Neuronal stem cell (in vitro differentiated cells): ENCODE data around the gene ZIC3. TPM values are rescaled to one million over a fixed set of nuclear protein-coding genes. Genes with fewer than 3 reads are reported as not detected.
A peak's percentile ranks its signal among the peaks of the same experiment; 100 is the strongest.

ENCODE experiments used
- DNase-seq: peaks from one replicate; pipeline ENCODE4 v3.0.0-alpha.2; 2013; ENCODE audit warnings: low spot score
- H2AFZ ChIP-seq: one replicate; pipeline ENCODE4 v1.6.1; 2013; ENCODE audit warnings: mild to moderate bottlenecking, low read length, inconsistent platforms
- H2AK5ac ChIP-seq: 2 replicates; pipeline ENCODE4 v1.6.1; 2013; ENCODE audit warnings: low read depth, mild to moderate bottlenecking, inconsistent platforms, low read length, moderate library complexity, mixed read lengths
- H2BK120ac ChIP-seq: 2 replicates; pipeline ENCODE4 v1.6.1; 2013; ENCODE audit warnings: low read depth, mild to moderate bottlenecking, inconsistent platforms, low read length, moderate library complexity, mixed read lengths
- H2BK12ac ChIP-seq: one replicate; pipeline ENCODE4 v1.6.1; 2013; ENCODE audit warnings: low read length, inconsistent platforms
- H2BK15ac ChIP-seq: 2 replicates; pipeline ENCODE4 v1.6.1; 2013; ENCODE audit warnings: mild to moderate bottlenecking, low read length, inconsistent platforms, mixed read lengths
- H2BK5ac ChIP-seq: one replicate; pipeline ENCODE4 v1.6.1; 2013; ENCODE audit warnings: inconsistent platforms, mild to moderate bottlenecking, low read length, moderate library complexity
- H3K14ac ChIP-seq: one replicate; pipeline ENCODE4 v1.6.1; 2013; ENCODE audit warnings: low read length, inconsistent platforms
- H3K18ac ChIP-seq: 2 replicates; pipeline ENCODE4 v1.6.1; 2013; ENCODE audit warnings: low read length, inconsistent platforms
- H3K23ac ChIP-seq: 2 replicates; pipeline ENCODE4 v1.6.1; 2013; ENCODE audit warnings: low read depth, mild to moderate bottlenecking, mixed read lengths, low read length, inconsistent platforms; ENCODE audit not compliant: poor library complexity
- H3K27ac ChIP-seq: replicated peaks from 3 replicates; pipeline ENCODE4 v1.5.1; 2013; ENCODE audit warnings: low read length, inconsistent platforms
- H3K27me3 ChIP-seq, 3 experiments: 2 replicates each; pipeline ENCODE4 v1.6.1; 2013; ENCODE audit warnings: low read length in 3 of 3, mild to moderate bottlenecking in 2 of 3, inconsistent platforms in 1 of 3, low read depth in 1 of 3, mixed read lengths in 1 of 3, moderate library complexity in 1 of 3; ENCODE audit not compliant: control insufficient read depth in 3 of 3, insufficient read depth in 3 of 3
- H3K36me3 ChIP-seq, 2 donors: replicated peaks in 1 of 2; 2 replicates each; pipeline ENCODE4 v1.6.1; 2013; ENCODE audit warnings: low read length in 2 of 2; ENCODE audit not compliant: control insufficient read depth in 2 of 2, insufficient read depth in 2 of 2
- H3K4ac ChIP-seq: 2 replicates; pipeline ENCODE4 v1.6.1; 2013; ENCODE audit warnings: inconsistent platforms, mild to moderate bottlenecking, low read length, moderate library complexity
- H3K4me1 ChIP-seq, 2 donors: 1 replicate in 1 of 2; 2 replicates in 1 of 2; pipeline ENCODE4 v1.6.1; 2013; ENCODE audit warnings: low read length in 2 of 2, low read depth in 1 of 2; ENCODE audit not compliant: control insufficient read depth in 2 of 2, insufficient read depth in 1 of 2
- H3K4me2 ChIP-seq: one replicate; pipeline ENCODE4 v1.6.1; 2013; ENCODE audit warnings: mild to moderate bottlenecking, low read length, inconsistent platforms; ENCODE audit not compliant: insufficient read depth, poor library complexity, severe bottlenecking
- H3K4me3 ChIP-seq, 2 donors: 2 replicates each; pipeline ENCODE4 v1.5.1; 2013; ENCODE audit warnings: low read length in 2 of 2, mild to moderate bottlenecking in 2 of 2, inconsistent platforms in 1 of 2, moderate library complexity in 1 of 2
- H3K79me1 ChIP-seq: one replicate; pipeline ENCODE4 v1.6.1; 2013; ENCODE audit warnings: low read depth, mild to moderate bottlenecking, inconsistent platforms, low read length, moderate library complexity
- H3K9ac ChIP-seq: one replicate; pipeline ENCODE4 v1.6.1; 2013; ENCODE audit warnings: mild to moderate bottlenecking, low read depth, low read length, inconsistent platforms; ENCODE audit not compliant: poor library complexity
- H3K9me3 ChIP-seq, 2 donors: replicated peaks in 1 of 2; 2 replicates each; pipeline versions ENCODE3 to v1.6.1; 2013; ENCODE audit warnings: low read length in 2 of 2, mild to moderate bottlenecking in 2 of 2, inconsistent platforms in 1 of 2, low read depth in 1 of 2, mixed read lengths in 1 of 2, moderate library complexity in 1 of 2; ENCODE audit not compliant: control insufficient read depth in 2 of 2, insufficient read depth in 1 of 2
- H4K8ac ChIP-seq: one replicate; pipeline ENCODE4 v1.6.1; 2013; ENCODE audit warnings: low read depth, mild to moderate bottlenecking, inconsistent platforms, low read length, moderate library complexity
- H4K91ac ChIP-seq: one replicate; pipeline ENCODE4 v1.6.1; 2013; ENCODE audit warnings: low read length, low read depth, mild to moderate bottlenecking, inconsistent platforms; ENCODE audit not compliant: poor library complexity
- WGBS, 2 donors: extraction: QIAGEN DNeasy Blood & Tissue Kit; methylation state at CpG; one replicate each; pipeline ENCODE4 v1.1.7; 2013; ENCODE audit warnings: missing lambda C conversion rate in 2 of 2, mixed read lengths in 1 of 2; ENCODE audit not compliant: insufficient read length in 2 of 2, insufficient replicate concordance in 1 of 2; ENCODE audit errors: extremely low coverage in 2 of 2; 5-methylcytosine and 5-hydroxymethylcytosine counted together
- polyA plus RNA-seq, 2 experiments: library from polyadenylated mRNA; stranded (reverse); fragments of 200-250 nt; gene quantifications; one replicate each; pipeline ENCODE4 v1.2.3, GENCODE V29; 2013

Gene ZIC3
- 0.89 TPM for polyA plus RNA-seq (2013, experiment 1 of 2)
- 1.2 TPM for polyA plus RNA-seq (2013, experiment 2 of 2)

DNA sequence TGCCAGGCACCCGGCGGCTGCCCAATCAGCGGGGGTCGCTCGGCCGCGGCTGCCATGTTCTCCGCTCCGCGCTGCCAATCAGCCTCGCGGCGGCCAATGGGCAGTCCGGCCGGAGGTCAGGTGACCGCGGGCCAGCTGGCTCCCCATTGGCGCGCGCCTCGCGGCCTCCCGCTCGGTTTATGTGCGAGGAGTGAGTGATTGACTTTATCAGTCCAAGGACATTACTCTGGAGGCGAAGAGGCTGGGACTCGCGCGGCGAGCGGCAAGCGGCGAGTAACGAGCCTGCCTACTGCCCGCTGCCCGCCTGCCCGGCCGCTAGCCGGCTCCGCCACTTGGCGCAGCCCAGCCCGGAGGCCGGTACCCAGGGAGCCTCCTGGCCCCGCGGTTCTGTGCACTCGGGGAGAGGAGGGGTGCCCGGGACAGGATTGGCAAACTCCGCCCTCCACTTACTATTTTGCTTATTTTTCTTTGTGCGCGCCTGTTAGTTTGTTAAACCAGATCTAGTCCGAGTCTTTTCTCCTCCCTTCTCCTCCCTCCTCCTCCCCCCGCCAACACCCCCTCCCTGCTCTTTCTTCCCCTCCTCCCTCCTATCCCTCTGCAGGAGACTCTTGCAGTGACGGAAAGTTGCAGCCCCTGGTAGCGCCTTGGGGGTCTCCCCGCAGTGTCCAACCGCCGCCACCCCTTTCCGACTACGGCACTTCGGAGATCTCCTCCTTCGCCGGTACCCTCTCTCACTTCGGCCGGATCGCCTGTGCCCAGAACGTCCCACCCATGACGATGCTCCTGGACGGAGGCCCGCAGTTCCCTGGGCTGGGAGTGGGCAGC, at the start of gene ZIC3:
Gene ZIC3 (plus strand): TSS at position 207 of the 825 bp plus-strand sequence. CDS start 565 bp downstream, at position 772.
- no peaks in the 10 kb centered on the region for H3K9me3 ChIP-seq
- no peak within 1 kb of the TSS for H3K14ac ChIP-seq
- H3K4me1 ChIP-seq, result peaks cover 0 to 1% of the 10 kb centered on the region in 2 donors
- peak within 1 kb of the TSS; percentile 41 for H2BK12ac ChIP-seq
- peak within 1 kb of the TSS; percentile 86 for H3K9ac ChIP-seq
- no peak within 1 kb of the TSS for H2BK5ac ChIP-seq
- peak within 1 kb of the TSS; percentile 77 for H3K4me2 ChIP-seq
- H3K27me3 ChIP-seq, result peaks cover 2 to 76% (median 64%) of the 10 kb centered on the region in 3 experiments
- peak within 1 kb of the TSS; percentile 90 for H3K18ac ChIP-seq
- no peak within 1 kb of the TSS for H4K91ac ChIP-seq
- peak within 1 kb of the TSS; percentile 55 to 79 for H3K4me3 ChIP-seq
- H2AFZ ChIP-seq, result peak within 1 kb of the TSS; percentile 90
- no peak within 1 kb of the TSS for H3K27ac ChIP-seq
- no peak within 1 kb of the TSS for H4K8ac ChIP-seq
- no peak within 1 kb of the TSS for H2BK15ac ChIP-seq
- no peaks in the 10 kb centered on the region for H3K36me3 ChIP-seq
- no peak within 1 kb of the TSS for H2BK120ac ChIP-seq
- peak within 1 kb of the TSS; percentile 95 for H3K23ac ChIP-seq
- no peak within 1 kb of the TSS for H3K4ac ChIP-seq
- no peaks in the 10 kb centered on the region for H3K79me1 ChIP-seq
- no peak within 1 kb of the TSS for H2AK5ac ChIP-seq
- DNase-seq, result no peak
- WGBS, 2 donors, result no CpG with 5 or more reads among the region's 69 CpGs

DNA sequence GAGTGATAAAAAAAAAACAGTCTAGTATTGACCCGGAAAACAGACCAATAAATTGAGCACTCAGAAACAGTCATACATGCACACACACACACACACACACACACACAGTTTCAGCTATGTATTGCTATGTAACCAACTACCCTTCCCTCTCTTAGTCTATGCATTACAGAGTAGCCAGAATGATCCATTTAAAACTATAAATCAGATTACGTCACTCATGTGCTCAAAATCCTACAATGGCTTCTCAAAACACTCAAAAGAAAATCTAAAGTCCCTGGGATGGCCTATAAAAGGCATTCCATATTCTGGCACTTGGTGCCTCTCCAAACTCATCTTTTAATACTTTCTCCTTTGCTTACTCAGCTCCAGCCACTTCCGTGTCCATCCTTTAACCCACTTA, 46.5 kb upstream of the ZIC3 start:
- H3K23ac ChIP-seq, result no peak overlapping the region
- H3K36me3 ChIP-seq, result no peaks in the 10 kb centered on the region
- H3K4me2 ChIP-seq, result no peak overlapping the region
- H4K8ac ChIP-seq, result no peak overlapping the region
- H3K4ac ChIP-seq, result no peak overlapping the region
- no peak overlapping the region for H3K9ac ChIP-seq
- H3K14ac ChIP-seq, result no peak overlapping the region
- H2BK12ac ChIP-seq, result no peak overlapping the region
- H2BK120ac ChIP-seq, result no peak overlapping the region
- no peaks in the 10 kb centered on the region for H3K4me1 ChIP-seq
- no peak overlapping the region for H4K91ac ChIP-seq
- H2AFZ ChIP-seq, result no peak overlapping the region
- no CpG with 5 or more reads among the region's 3 CpGs for WGBS, 2 donors
- no peaks in the 10 kb centered on the region for H3K9me3 ChIP-seq
- H2BK15ac ChIP-seq, result no peak overlapping the region
- no peak overlapping the region for H3K27ac ChIP-seq
- H3K18ac ChIP-seq, result no peak overlapping the region
- no peak overlapping the region for H2BK5ac ChIP-seq
- H3K27me3 ChIP-seq, result peaks cover 0 to 11% (median 0%) of the 10 kb centered on the region in 3 experiments
- DNase-seq, result no peak
- no peak overlapping the region for H2AK5ac ChIP-seq
- H3K79me1 ChIP-seq, result no peaks in the 10 kb centered on the region
- H3K4me3 ChIP-seq, result no peak overlapping the region

DNA sequence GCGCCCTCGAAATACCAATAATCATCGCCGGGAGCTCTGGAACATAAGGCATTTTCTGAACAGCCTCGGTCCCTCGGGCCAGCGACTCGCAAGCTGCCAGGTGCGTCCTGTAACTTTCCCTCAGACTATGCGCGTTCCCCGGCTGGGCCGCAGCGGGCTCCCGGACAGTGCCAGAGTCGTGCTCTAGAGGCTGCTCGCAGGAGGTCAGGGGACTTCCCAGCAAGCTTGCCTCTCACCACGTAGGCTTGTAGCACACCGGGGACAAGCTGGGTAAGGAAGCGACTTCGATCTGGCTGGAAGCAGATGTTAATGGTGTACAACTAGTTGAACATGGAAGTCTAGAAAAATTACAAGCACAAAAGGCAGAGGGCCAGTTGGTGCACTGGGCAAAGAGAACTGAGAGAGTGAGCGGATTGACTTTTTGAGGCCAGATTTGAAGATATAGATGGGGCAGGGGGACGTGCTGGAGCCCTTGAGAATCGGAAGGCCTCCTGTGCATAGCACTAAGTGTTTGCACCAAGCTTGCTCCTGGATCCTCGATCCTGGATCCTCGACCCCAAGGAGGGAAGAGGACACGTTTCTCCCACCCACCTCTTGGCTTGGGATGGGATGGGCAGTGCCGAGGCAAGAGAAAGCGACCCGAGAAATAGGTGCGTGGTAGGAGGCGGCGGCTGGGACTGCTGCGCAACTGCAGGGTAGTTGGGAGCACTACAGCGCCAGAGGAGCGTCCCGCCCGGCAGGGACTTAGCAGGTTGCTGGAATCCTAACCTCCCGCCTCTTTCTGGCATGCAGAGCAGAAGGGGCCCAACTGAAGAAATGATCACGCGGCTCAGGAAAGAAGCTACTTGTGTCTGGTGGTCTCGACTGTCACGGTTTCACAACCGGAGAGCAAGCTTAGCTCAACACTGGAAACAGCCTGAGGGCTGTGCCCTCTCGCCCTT, 19.9 kb upstream of the ZIC3 start:
- H3K9ac ChIP-seq, result no peak overlapping the region
- H3K4me3 ChIP-seq, result no peak overlapping the region
- no peak overlapping the region for H2BK120ac ChIP-seq
- no peak overlapping the region for H2AFZ ChIP-seq
- H2BK5ac ChIP-seq, result no peak overlapping the region
- no peak overlapping the region for H3K4ac ChIP-seq
- no CpG with 5 or more reads among the region's 45 CpGs for WGBS, 2 donors
- H2BK15ac ChIP-seq, result no peak overlapping the region
- H3K14ac ChIP-seq, result peak overlapping the region; percentile 8
- H4K91ac ChIP-seq, result no peak overlapping the region
- no peak overlapping the region for H3K27ac ChIP-seq
- H4K8ac ChIP-seq, result no peak overlapping the region
- no peaks in the 10 kb centered on the region for H3K36me3 ChIP-seq
- H3K4me2 ChIP-seq, result peak overlapping the region; percentile 11
- H3K9me3 ChIP-seq, result peaks cover 1 to 4% of the 10 kb centered on the region in 2 donors
- no peak overlapping the region for H2BK12ac ChIP-seq
- no peak overlapping the region for H3K18ac ChIP-seq
- H3K27me3 ChIP-seq, result peaks cover 18 to 63% (median 40%) of the 10 kb centered on the region in 3 experiments
- H3K4me1 ChIP-seq, result peaks cover 0 to 2% of the 10 kb centered on the region in 2 donors
- H3K23ac ChIP-seq, result no peak overlapping the region
- no peak overlapping the region for H2AK5ac ChIP-seq
- DNase-seq, result no peak
- no peaks in the 10 kb centered on the region for H3K79me1 ChIP-seq
